ENCODE data around the gene CLEC7A. TPM values are rescaled to one million over a fixed set of nuclear protein-coding genes. Genes with fewer than 3 reads are reported as not detected.

Gene CLEC7A
- total RNA-seq, 1 experiment from 2014 or later, result not detected

DNA sequence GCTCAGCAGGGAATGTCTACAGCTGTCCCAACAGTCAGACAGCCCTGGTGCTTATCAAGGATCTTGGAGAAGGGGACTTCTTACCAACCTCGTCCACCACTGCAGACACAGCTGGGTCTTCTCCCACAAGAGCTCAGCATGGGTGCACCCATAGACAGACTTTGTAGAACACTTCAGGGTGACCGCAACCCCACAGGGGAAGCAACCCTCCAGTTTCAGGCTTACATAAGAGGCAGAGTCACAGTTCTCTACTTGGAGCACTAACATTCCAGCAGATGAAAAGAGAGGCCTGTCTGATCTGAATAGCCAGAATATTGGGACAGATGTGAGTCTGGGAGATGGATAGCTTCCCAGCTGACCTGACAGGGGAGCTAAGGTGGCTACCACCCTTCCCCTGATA is 27.7 kb downstream of the CLEC7A start:
- DNase-seq (ENCODE audit: low read depth, low spot score) (no peak), ATAC-seq (no peak)
- ChIA-PET RAD21 (ENCODE audit: low non-redundant PET in 1 of 2, low total read pairs in 2 of 2, uncharacterized antibody in 2 of 2, unreplicated experiment in 2 of 2) (no interaction called here), POLR2A (no interaction called here), CTCF (no interaction called here)
- Histone ChIP-seq H2AFZ (ENCODE audit: low read depth, low read length, poor library complexity, severe bottlenecking) (no peak overlapping the region), H3K27ac (ENCODE audit: low read depth, low read length) (no peak overlapping the region), H3K4me1 (ENCODE audit: control insufficient read depth in 1 of 2, insufficient read depth in 2 of 2, low read length in 2 of 2) (no peaks in the 10 kb centered on the region), H3K9me3 (ENCODE audit: control insufficient read depth in 1 of 2, insufficient read depth in 1 of 2, low read depth in 1 of 2, low read length in 2 of 2) (no peaks in the 10 kb centered on the region), H3K4me3 (replicated peaks in 1 of 2; ENCODE audit: low read depth in 1 of 2, low read length in 2 of 2) (no peak overlapping the region), H3K4me2 (ENCODE audit: low read length) (no peak overlapping the region), H3K9ac (ENCODE audit: low read length) (no peak overlapping the region), H3K36me3 (ENCODE audit: control insufficient read depth in 1 of 2, insufficient read depth in 2 of 2, low read length in 2 of 2) (no peaks in the 10 kb centered on the region), H3K9me2 (ENCODE audit: insufficient read depth) (no peaks in the 10 kb centered on the region), H3K27me3 (ENCODE audit: insufficient read depth, low read length) (peaks cover 26% of the 10 kb centered on the region), H4K20me1 (ENCODE audit: insufficient read depth) (no peaks in the 10 kb centered on the region), H3K79me2 (ENCODE audit: insufficient read depth, low read length) (no peaks in the 10 kb centered on the region)
- TF ChIP-seq SP1 (IDR thresholded peaks at IDR 0.05; ENCODE audit: low read depth), result no peak
- TF ChIP-seq POLR2AphosphoS5 (IDR thresholded peaks at IDR 0.05; ENCODE audit: low read depth, low read length), result no peak
- TF ChIP-seq, protein P1, sequence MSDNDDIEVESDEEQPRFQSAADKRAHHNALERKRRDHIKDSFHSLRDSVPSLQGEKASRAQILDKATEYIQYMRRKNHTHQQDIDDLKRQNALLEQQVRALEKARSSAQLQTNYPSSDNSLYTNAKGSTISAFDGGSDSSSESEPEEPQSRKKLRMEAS (IDR thresholded peaks at IDR 0.05), result no peak
- TF ChIP-seq, protein P2, sequence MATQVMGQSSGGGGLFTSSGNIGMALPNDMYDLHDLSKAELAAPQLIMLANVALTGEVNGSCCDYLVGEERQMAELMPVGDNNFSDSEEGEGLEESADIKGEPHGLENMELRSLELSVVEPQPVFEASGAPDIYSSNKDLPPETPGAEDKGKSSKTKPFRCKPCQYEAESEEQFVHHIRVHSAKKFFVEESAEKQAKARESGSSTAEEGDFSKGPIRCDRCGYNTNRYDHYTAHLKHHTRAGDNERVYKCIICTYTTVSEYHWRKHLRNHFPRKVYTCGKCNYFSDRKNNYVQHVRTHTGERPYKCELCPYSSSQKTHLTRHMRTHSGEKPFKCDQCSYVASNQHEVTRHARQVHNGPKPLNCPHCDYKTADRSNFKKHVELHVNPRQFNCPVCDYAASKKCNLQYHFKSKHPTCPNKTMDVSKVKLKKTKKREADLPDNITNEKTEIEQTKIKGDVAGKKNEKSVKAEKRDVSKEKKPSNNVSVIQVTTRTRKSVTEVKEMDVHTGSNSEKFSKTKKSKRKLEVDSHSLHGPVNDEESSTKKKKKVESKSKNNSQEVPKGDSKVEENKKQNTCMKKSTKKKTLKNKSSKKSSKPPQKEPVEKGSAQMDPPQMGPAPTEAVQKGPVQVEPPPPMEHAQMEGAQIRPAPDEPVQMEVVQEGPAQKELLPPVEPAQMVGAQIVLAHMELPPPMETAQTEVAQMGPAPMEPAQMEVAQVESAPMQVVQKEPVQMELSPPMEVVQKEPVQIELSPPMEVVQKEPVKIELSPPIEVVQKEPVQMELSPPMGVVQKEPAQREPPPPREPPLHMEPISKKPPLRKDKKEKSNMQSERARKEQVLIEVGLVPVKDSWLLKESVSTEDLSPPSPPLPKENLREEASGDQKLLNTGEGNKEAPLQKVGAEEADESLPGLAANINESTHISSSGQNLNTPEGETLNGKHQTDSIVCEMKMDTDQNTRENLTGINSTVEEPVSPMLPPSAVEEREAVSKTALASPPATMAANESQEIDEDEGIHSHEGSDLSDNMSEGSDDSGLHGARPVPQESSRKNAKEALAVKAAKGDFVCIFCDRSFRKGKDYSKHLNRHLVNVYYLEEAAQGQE (IDR thresholded peaks at IDR 0.05; ENCODE audit: low read depth), result no peak
- no peak for TF ChIP-seq SIN3A (IDR thresholded peaks at IDR 0.05; ENCODE audit: low read depth)
- no peak for TF ChIP-seq EZH2 (IDR thresholded peaks at IDR 0.05)
- no peak for TF ChIP-seq EZH2phosphoT487 (IDR thresholded peaks at IDR 0.05; ENCODE audit: borderline replicate concordance)
- TF ChIP-seq, protein P3, sequence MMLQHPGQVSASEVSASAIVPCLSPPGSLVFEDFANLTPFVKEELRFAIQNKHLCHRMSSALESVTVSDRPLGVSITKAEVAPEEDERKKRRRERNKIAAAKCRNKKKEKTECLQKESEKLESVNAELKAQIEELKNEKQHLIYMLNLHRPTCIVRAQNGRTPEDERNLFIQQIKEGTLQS (IDR thresholded peaks at IDR 0.05), result no peak
- TF ChIP-seq POLR2A (IDR thresholded peaks at IDR 0.05; ENCODE audit: borderline replicate concordance, extremely low read depth, insufficient read depth, insufficient read length), result no peak
- BruUV-seq (replicated peaks), result no TSS peak
- intact Hi-C loops (cut with micrococcal nuclease), result no loop called here
